GM23338 (cell line): ENCODE results near the gene CPNE2. TPM values are rescaled to one million over a fixed set of nuclear protein-coding genes. Genes with fewer than 3 reads are reported as not detected.

ENCODE experiments used
- ATAC-seq: fragments of 200-7000 bp; cut with Tn5 transposase; 3 replicates; pipeline ENCODE4 v1.9.1; 2020
- DNase-seq: peaks from one replicate; pipeline ENCODE4 v3.0.0-alpha.2; 2015; ENCODE audit warnings: low spot score
- H2AFZ ChIP-seq: fragments of 200-600 bp; sonication (generic); 2 replicates; pipeline ENCODE4 v1.8.0; 2016; ENCODE audit warnings: antibody characterized with exemption, mild to moderate bottlenecking, moderate library complexity
- H3F3A ChIP-seq: fragments of 200-600 bp; sonication (generic); replicated peaks from 2 replicates; pipeline ENCODE4 v1.8.0; 2017; ENCODE audit warnings: antibody characterized with exemption, mixed run types, low read depth
- H3K27ac ChIP-seq: fragments of 200-600 bp; sonication (generic); 2 replicates; pipeline ENCODE4 v1.6.1; 2016; ENCODE audit warnings: low read depth
- H3K27me3 ChIP-seq: fragments of 200-600 bp; sonication (generic); 2 replicates; pipeline ENCODE4 v1.8.0; 2016; ENCODE audit warnings: mild to moderate bottlenecking, mixed run types, moderate library complexity; ENCODE audit not compliant: insufficient read depth
- H3K36me3 ChIP-seq: fragments of 200-600 bp; sonication (generic); 2 replicates; pipeline ENCODE4 v1.8.0; 2016; ENCODE audit warnings: mild to moderate bottlenecking; ENCODE audit not compliant: insufficient read depth
- H3K4me1 ChIP-seq: fragments of 200-600 bp; sonication (generic); 2 replicates; pipeline ENCODE4 v1.8.0; 2016; ENCODE audit warnings: mild to moderate bottlenecking, moderate library complexity; ENCODE audit not compliant: insufficient read depth
- H3K4me2 ChIP-seq: fragments of 200-600 bp; sonication (generic); 2 replicates; pipeline ENCODE4 v1.7.1; 2017; ENCODE audit warnings: mixed run types
- H3K4me3 ChIP-seq: fragments of 200-600 bp; sonication (generic); 2 replicates; pipeline ENCODE4 v1.6.1; 2016; ENCODE audit warnings: mixed run types
- H3K79me2 ChIP-seq: fragments of 200-600 bp; sonication (generic); replicated peaks from 2 replicates; pipeline ENCODE4 v1.8.0; 2017; ENCODE audit warnings: mild to moderate bottlenecking; ENCODE audit not compliant: insufficient read depth
- H3K9me2 ChIP-seq: fragments of 200-600 bp; sonication (generic); 2 replicates; pipeline ENCODE4 v1.8.0; 2017; ENCODE audit not compliant: insufficient read depth
- H4K20me1 ChIP-seq: fragments of 200-600 bp; sonication (generic); replicated peaks from 2 replicates; pipeline ENCODE4 v1.8.0; 2017; ENCODE audit warnings: mild to moderate bottlenecking; ENCODE audit not compliant: insufficient read depth
- H3K27ac Mint-ChIP-seq: 2 replicates; pipeline ENCODE4 v1.8.0; 2020; ENCODE audit warnings: inconsistent platforms, mild to moderate bottlenecking, moderate library complexity, mixed read lengths
- H3K27me3 Mint-ChIP-seq: 3 replicates; pipeline ENCODE4 v1.8.0; 2022; ENCODE audit warnings: low read depth, mild to moderate bottlenecking, moderate library complexity, mixed read lengths, inconsistent platforms; ENCODE audit not compliant: insufficient read depth, poor library complexity
- H3K36me3 Mint-ChIP-seq: 3 replicates; pipeline ENCODE4 v1.8.0; 2021; ENCODE audit warnings: low read depth, mild to moderate bottlenecking, inconsistent platforms, moderate library complexity, mixed read lengths
- H3K4me1 Mint-ChIP-seq: 3 replicates; pipeline ENCODE4 v1.8.0; 2020; ENCODE audit warnings: mild to moderate bottlenecking, inconsistent platforms, mixed read lengths
- H3K4me3 Mint-ChIP-seq: 3 replicates; pipeline ENCODE4 v1.8.0; 2021; ENCODE audit warnings: moderate library complexity, mild to moderate bottlenecking, inconsistent platforms, mixed read lengths
- H3K9me3 Mint-ChIP-seq: 3 replicates; pipeline ENCODE4 v1.8.0; 2020; ENCODE audit warnings: moderate library complexity, mild to moderate bottlenecking, inconsistent platforms, mixed read lengths
- CREB1 ChIP-seq: fragments of 250-450 bp; sonication (Bioruptor Pico); IDR thresholded peaks from 2 replicates; pipeline ENCODE4 v1.5.0; 2020; ENCODE audit warnings: low read depth, mild to moderate bottlenecking, moderate library complexity
- CTCF ChIP-seq, 2 experiments: fragments of 200-600 bp in 1 of 2; sonication (generic) in 1 of 2; conservative IDR thresholded peaks; 2 replicates each; pipeline versions ENCODE4 v1.5.1 to v1.6.1; 2016 to 2017; ENCODE audit warnings: antibody characterized with exemption in 2 of 2, low read depth in 2 of 2, mild to moderate bottlenecking in 2 of 2, moderate library complexity in 1 of 2
- EZH2 ChIP-seq: fragments of 200-600 bp; sonication (generic); IDR thresholded peaks from one replicate; pipeline ENCODE4 v1.8.0; 2017; ENCODE audit warnings: antibody characterized with exemption, mild to moderate bottlenecking, low read depth; ENCODE audit not compliant: unreplicated experiment
- EZH2phosphoT487 ChIP-seq: fragments of 200-600 bp; sonication (generic); IDR thresholded peaks from one replicate; pipeline ENCODE4 v1.8.1; 2018; ENCODE audit warnings: antibody characterized with exemption; ENCODE audit not compliant: unreplicated experiment
- JUNB ChIP-seq: IDR thresholded peaks from one replicate; pipeline ENCODE4 v1.6.1; 2016; ENCODE audit warnings: antibody characterized with exemption; ENCODE audit not compliant: unreplicated experiment
- NANOG ChIP-seq: IDR thresholded peaks from 2 replicates; pipeline ENCODE4 v1.6.1; 2016; ENCODE audit warnings: antibody characterized with exemption, borderline replicate concordance
- POLR2AphosphoS5 ChIP-seq: IDR thresholded peaks from 2 replicates; pipeline ENCODE4 v1.6.1; 2016; ENCODE audit warnings: antibody characterized with exemption, low read depth
- STAT1 ChIP-seq: IDR thresholded peaks from one replicate; pipeline ENCODE4 v1.6.1; 2016; ENCODE audit warnings: antibody characterized with exemption; ENCODE audit not compliant: unreplicated experiment
- ZNF114 ChIP-seq: fragments of 250-450 bp; sonication (Bioruptor Pico); IDR thresholded peaks from 2 replicates; pipeline ENCODE4 v1.5.0; 2020; ENCODE audit warnings: mild to moderate bottlenecking, moderate library complexity
- ZNF331 ChIP-seq: fragments of 250-450 bp; sonication (Bioruptor Pico); IDR thresholded peaks from 2 replicates; pipeline ENCODE4 v1.5.0; 2020; ENCODE audit warnings: low read depth, mild to moderate bottlenecking, moderate library complexity
- polyA plus RNA-seq: library from polyadenylated mRNA; unstranded; fragments of >200 nt; fragmentation: Nextera tagmentation; extraction: Ambion mirVana; gene quantifications from 2 replicates; pipeline ENCODE4 v1.2.1, GENCODE V29; 2016
- total RNA-seq: library from RNA; depleted of rRNA; stranded (reverse); fragments of >200 nt; shearing (Covaris generic); gene quantifications from 2 replicates; pipeline ENCODE4 v1.2.3, GENCODE V29; 2014
- TF ChIP-seq, protein P1 (sequence below): IDR thresholded peaks from one replicate; pipeline ENCODE4 v1.6.1; 2018; ENCODE audit warnings: antibody characterized with exemption; ENCODE audit not compliant: unreplicated experiment
- TF ChIP-seq, protein P2 (sequence below): IDR thresholded peaks from 2 replicates; pipeline ENCODE4 v1.6.1; 2016; ENCODE audit warnings: antibody characterized with exemption

The CPNE2 gene
- total and polyA plus RNA-seq, 2 experiments from 2014 or later, result 7.1 to 11.3 TPM

- no peak overlapping the region for H3K4me3 Mint-ChIP-seq
- H3K27me3 Mint-ChIP-seq, result peaks cover 17% of the 10 kb centered on the region
- no peaks in the 10 kb centered on the region for H3K4me1 ChIP-seq
- H3K27me3 ChIP-seq, result no peaks in the 10 kb centered on the region
- TF ChIP-seq POLR2AphosphoS5 (no peak), NANOG (no peak), EZH2 (no peak), ZNF331 (no peak)
- H3K27ac Mint-ChIP-seq, result no peak overlapping the region
- no peak overlapping the region for H3K4me2 ChIP-seq
- no peak overlapping the region for H3K27ac ChIP-seq
- H3K9me2 ChIP-seq, result no peaks in the 10 kb centered on the region
- DNase-seq (no peak), ATAC-seq (no peak)
- peaks cover 7% of the 10 kb centered on the region; the same call in 1 of the 3 replicates for H3K9me3 Mint-ChIP-seq
- no peaks in the 10 kb centered on the region for H3K79me2 ChIP-seq
- no peak overlapping the region for H3K4me3 ChIP-seq
- peaks cover 7% of the 10 kb centered on the region; the same call in 2 of the 3 replicates for H3K36me3 Mint-ChIP-seq
- H4K20me1 ChIP-seq, result no peaks in the 10 kb centered on the region
- no peaks in the 10 kb centered on the region for H3F3A ChIP-seq
- H3K4me1 Mint-ChIP-seq, result peaks cover 16% of the 10 kb centered on the region
- no peak overlapping the region for H2AFZ ChIP-seq
- no peaks in the 10 kb centered on the region for H3K36me3 ChIP-seq
These were observed 49.1 kb upstream of the CPNE2 start for GRCh38 chr16:57043248-57043647.

GRCh38 chr16:57044931-57045693 is 47.3 kb upstream of the CPNE2 start:
- no peaks in the 10 kb centered on the region for H3K79me2 ChIP-seq
- H3K4me2 ChIP-seq, result no peak overlapping the region
- no peak overlapping the region for H3K27ac Mint-ChIP-seq
- peaks cover 15% of the 10 kb centered on the region for H3K27me3 Mint-ChIP-seq
- peaks cover 14% of the 10 kb centered on the region for H3K4me1 Mint-ChIP-seq
- 0 out of 2 replicates have a peak overlapping the region, but pooled peaks have one; percentile 28 for H3K4me3 ChIP-seq
- H3K36me3 Mint-ChIP-seq, result peaks cover 7% of the 10 kb centered on the region; the same call in 2 of the 3 replicates
- DNase-seq (no peak), ATAC-seq (no peak; the same call in 1 of the 3 replicates)
- no peaks in the 10 kb centered on the region for H3K9me2 ChIP-seq
- H2AFZ ChIP-seq, result peak overlapping the region; percentile 81
- peaks cover 7% of the 10 kb centered on the region; the same call in 1 of the 3 replicates for H3K9me3 Mint-ChIP-seq
- H3K27me3 ChIP-seq, result no peaks in the 10 kb centered on the region
- no peaks in the 10 kb centered on the region for H3K4me1 ChIP-seq
- peak overlapping the region; percentile 7; the same call in 1 of the 3 replicates for H3K4me3 Mint-ChIP-seq
- H3F3A ChIP-seq, result no peaks in the 10 kb centered on the region
- H3K27ac ChIP-seq, result no peak overlapping the region
- no peaks in the 10 kb centered on the region for H4K20me1 ChIP-seq
- H3K36me3 ChIP-seq, result no peaks in the 10 kb centered on the region
- TF ChIP-seq ZNF114 (no peak), ZNF331 (no peak), JUNB (no peak), CTCF (conservative IDR thresholded peaks at IDR 0.05; ENCODE audit: low read depth in 2 of 2) (no peak), CREB1 (CRISPR knock-in tag) (no peak), EZH2phosphoT487 (no peak), POLR2AphosphoS5 (no peak), NANOG (no peak), STAT1 (no peak), EZH2 (no peak)
- TF ChIP-seq, protein P1, sequence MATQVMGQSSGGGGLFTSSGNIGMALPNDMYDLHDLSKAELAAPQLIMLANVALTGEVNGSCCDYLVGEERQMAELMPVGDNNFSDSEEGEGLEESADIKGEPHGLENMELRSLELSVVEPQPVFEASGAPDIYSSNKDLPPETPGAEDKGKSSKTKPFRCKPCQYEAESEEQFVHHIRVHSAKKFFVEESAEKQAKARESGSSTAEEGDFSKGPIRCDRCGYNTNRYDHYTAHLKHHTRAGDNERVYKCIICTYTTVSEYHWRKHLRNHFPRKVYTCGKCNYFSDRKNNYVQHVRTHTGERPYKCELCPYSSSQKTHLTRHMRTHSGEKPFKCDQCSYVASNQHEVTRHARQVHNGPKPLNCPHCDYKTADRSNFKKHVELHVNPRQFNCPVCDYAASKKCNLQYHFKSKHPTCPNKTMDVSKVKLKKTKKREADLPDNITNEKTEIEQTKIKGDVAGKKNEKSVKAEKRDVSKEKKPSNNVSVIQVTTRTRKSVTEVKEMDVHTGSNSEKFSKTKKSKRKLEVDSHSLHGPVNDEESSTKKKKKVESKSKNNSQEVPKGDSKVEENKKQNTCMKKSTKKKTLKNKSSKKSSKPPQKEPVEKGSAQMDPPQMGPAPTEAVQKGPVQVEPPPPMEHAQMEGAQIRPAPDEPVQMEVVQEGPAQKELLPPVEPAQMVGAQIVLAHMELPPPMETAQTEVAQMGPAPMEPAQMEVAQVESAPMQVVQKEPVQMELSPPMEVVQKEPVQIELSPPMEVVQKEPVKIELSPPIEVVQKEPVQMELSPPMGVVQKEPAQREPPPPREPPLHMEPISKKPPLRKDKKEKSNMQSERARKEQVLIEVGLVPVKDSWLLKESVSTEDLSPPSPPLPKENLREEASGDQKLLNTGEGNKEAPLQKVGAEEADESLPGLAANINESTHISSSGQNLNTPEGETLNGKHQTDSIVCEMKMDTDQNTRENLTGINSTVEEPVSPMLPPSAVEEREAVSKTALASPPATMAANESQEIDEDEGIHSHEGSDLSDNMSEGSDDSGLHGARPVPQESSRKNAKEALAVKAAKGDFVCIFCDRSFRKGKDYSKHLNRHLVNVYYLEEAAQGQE, result no peak
- TF ChIP-seq, protein P2, sequence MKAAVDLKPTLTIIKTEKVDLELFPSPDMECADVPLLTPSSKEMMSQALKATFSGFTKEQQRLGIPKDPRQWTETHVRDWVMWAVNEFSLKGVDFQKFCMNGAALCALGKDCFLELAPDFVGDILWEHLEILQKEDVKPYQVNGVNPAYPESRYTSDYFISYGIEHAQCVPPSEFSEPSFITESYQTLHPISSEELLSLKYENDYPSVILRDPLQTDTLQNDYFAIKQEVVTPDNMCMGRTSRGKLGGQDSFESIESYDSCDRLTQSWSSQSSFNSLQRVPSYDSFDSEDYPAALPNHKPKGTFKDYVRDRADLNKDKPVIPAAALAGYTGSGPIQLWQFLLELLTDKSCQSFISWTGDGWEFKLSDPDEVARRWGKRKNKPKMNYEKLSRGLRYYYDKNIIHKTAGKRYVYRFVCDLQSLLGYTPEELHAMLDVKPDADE, result no peak
